Measurements from ENCODE around the gene MAP3K19.
"Not testable (repeated sequence)": the region's sequence is repeated elsewhere in the genome, so short reads cannot be mapped to it uniquely, and the experiment has no call there.

The MAP3K19 gene

DNA sequence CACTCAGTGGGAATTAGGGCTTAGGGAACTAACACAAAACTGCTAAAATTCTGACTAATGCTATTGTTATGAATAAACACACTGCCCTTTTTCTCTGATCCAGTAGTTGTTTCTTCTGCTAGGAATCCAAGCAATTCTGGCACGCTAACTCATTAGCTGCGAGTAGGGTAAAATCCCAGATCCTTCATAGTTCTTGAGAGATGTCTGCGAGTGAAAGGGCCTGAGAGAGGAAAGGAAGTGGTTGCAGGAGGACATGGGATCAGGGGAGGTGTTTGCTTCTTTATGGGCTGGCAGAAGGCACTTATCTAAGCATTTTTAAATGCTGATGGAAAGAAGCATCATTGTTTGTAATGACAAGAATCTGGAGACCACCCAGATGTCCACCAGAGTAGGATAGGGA, 9.4 kb downstream of the MAP3K19 start:
- TF ChIP-seq, protein P1, sequence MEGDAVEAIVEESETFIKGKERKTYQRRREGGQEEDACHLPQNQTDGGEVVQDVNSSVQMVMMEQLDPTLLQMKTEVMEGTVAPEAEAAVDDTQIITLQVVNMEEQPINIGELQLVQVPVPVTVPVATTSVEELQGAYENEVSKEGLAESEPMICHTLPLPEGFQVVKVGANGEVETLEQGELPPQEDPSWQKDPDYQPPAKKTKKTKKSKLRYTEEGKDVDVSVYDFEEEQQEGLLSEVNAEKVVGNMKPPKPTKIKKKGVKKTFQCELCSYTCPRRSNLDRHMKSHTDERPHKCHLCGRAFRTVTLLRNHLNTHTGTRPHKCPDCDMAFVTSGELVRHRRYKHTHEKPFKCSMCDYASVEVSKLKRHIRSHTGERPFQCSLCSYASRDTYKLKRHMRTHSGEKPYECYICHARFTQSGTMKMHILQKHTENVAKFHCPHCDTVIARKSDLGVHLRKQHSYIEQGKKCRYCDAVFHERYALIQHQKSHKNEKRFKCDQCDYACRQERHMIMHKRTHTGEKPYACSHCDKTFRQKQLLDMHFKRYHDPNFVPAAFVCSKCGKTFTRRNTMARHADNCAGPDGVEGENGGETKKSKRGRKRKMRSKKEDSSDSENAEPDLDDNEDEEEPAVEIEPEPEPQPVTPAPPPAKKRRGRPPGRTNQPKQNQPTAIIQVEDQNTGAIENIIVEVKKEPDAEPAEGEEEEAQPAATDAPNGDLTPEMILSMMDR (IDR thresholded peaks at IDR 0.05; ENCODE audit: low read depth, low read length), result no peak
- DNase-seq (ENCODE audit: low read depth, low spot score), result no peak
- H3K4me3 ChIP-seq (ENCODE audit: low read depth, low read length), result no peak overlapping the region
- in situ Hi-C loops (cut with HindIII; ENCODE audit: low sequenced_read_pairs), result no loop called here

- DNase-seq (ENCODE audit: low read depth, low spot score); H3K4me3 ChIP-seq (ENCODE audit: low read depth, low read length); in situ Hi-C loops (cut with HindIII; ENCODE audit: low sequenced_read_pairs): not testable (repeated sequence)
Measured at GRCh38 chr2:135033216-135033615, 14.0 kb downstream of the MAP3K19 start.

GRCh38 chr2:135030826-135031225, 16.4 kb downstream of the MAP3K19 start:
- peak; percentile 62 for DNase-seq (ENCODE audit: low read depth, low spot score)
- H3K4me3 ChIP-seq (ENCODE audit: low read depth, low read length), result no peak overlapping the region
- TF ChIP-seq, protein P1 (IDR thresholded peaks at IDR 0.05; ENCODE audit: low read depth, low read length), result no peak
- in situ Hi-C loops (cut with HindIII; ENCODE audit: low sequenced_read_pairs), result no loop called here

GRCh38 chr2:135029481-135030134, 17.6 kb downstream of the MAP3K19 start:
- no peak overlapping the region for H3K4me3 ChIP-seq (ENCODE audit: low read depth, low read length)
- TF ChIP-seq, protein P1 (IDR thresholded peaks at IDR 0.05; ENCODE audit: low read depth, low read length), result no peak
- in situ Hi-C loops (cut with HindIII; ENCODE audit: low sequenced_read_pairs), result no loop called here
- DNase-seq (ENCODE audit: low read depth, low spot score), result no peak

DNA sequence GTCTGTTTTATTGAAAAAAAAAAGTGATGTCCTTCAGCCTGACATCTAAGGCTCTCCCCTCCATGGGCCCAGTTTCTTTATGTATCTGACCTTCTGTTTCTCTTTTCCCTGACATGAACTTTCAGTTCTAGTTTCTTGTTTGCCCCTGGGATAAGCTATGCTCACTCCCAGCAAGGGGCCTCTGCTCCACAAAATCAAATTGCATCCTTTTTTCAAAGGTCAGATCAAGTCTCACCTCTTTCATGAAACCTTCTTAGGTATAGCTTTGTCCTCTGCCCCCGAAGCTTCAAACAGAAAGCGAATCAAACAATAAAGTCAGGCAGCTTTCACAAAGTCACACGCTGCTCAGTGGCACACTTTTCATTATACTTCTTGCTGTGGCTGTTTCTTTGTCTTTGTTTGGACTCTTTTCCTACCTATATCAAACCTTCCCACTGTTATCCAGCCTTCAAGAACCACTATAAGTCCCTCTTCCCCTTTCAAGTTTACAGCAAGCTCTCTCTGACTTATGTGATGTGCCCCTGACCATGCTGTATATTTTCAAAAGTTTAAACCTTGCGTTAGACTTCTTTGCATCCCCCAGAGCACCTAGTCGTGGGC, 23.3 kb downstream of the MAP3K19 start:
- no peak for DNase-seq (ENCODE audit: low read depth, low spot score)
- TF ChIP-seq, protein P1 (IDR thresholded peaks at IDR 0.05; ENCODE audit: low read depth, low read length), result no peak
- H3K4me3 ChIP-seq (ENCODE audit: low read depth, low read length), result no peak overlapping the region
- in situ Hi-C loops (cut with HindIII; ENCODE audit: low sequenced_read_pairs), result no loop called here

- in situ Hi-C loops (cut with HindIII; ENCODE audit: low sequenced_read_pairs), result no loop called here
- H3K4me3 ChIP-seq (ENCODE audit: low read depth, low read length), result no peak overlapping the region
- no peak for DNase-seq (ENCODE audit: low read depth, low spot score)
- TF ChIP-seq, protein P1 (IDR thresholded peaks at IDR 0.05; ENCODE audit: low read depth, low read length), result no peak
Measured at GRCh38 chr2:135022952-135023880, 24.0 kb downstream of the MAP3K19 start.
